ENCODE measurements around the gene RSRC1. TPM values are rescaled to one million over a fixed set of nuclear protein-coding genes. Genes with fewer than 3 reads are reported as not detected.
"Not testable (repeated sequence)": the region's sequence is repeated elsewhere in the genome, so short reads cannot be mapped to it uniquely, and the experiment has no call there.

The RSRC1 gene
- total RNA-seq, 1 donor from 2014 or later, result 38.9 TPM

GRCh38 chr3:158213461-158213860 is 103.6 kb downstream of the RSRC1 start:
- intact Hi-C loops (cut with micrococcal nuclease), result no loop called here

GRCh38 chr3:158217992-158218391 is 108.1 kb downstream of the RSRC1 start:
- intact Hi-C loops (cut with micrococcal nuclease), result no loop called here

- intact Hi-C loops (cut with micrococcal nuclease), result no loop called here
These were observed 110.7 kb downstream of the RSRC1 start for GRCh38 chr3:158220575-158220974.

- intact Hi-C loops (cut with micrococcal nuclease), result no loop called here
These were observed 111.5 kb downstream of the RSRC1 start for GRCh38 chr3:158221426-158221825.

- intact Hi-C loops (cut with micrococcal nuclease), result no loop called here
These were observed 116.5 kb downstream of the RSRC1 start for GRCh38 chr3:158226429-158226828.

- intact Hi-C loops (cut with micrococcal nuclease), result not testable (repeated sequence)
These were observed 119.1 kb downstream of the RSRC1 start for GRCh38 chr3:158228942-158229341.

- intact Hi-C loops (cut with micrococcal nuclease), result no loop called here
These were observed 123.9 kb downstream of the RSRC1 start for GRCh38 chr3:158233791-158234190.

- intact Hi-C loops (cut with micrococcal nuclease), result no loop called here
These were observed 134.4 kb downstream of the RSRC1 start for GRCh38 chr3:158244274-158244673.

- intact Hi-C loops (cut with micrococcal nuclease), result no loop called here
These were observed 137.4 kb downstream of the RSRC1 start for GRCh38 chr3:158247288-158247687.

- intact Hi-C loops (cut with micrococcal nuclease), result no loop called here
These were observed 138.4 kb downstream of the RSRC1 start for GRCh38 chr3:158248261-158248660.

GRCh38 chr3:158249183-158249582 is 139.3 kb downstream of the RSRC1 start:
- intact Hi-C loops (cut with micrococcal nuclease), result no loop called here

GRCh38 chr3:158258619-158259018 is 148.7 kb downstream of the RSRC1 start:
- intact Hi-C loops (cut with micrococcal nuclease), result no loop called here

GRCh38 chr3:158260392-158260791 is 150.5 kb downstream of the RSRC1 start:
- intact Hi-C loops (cut with micrococcal nuclease), result no loop called here

- intact Hi-C loops (cut with micrococcal nuclease), result no loop called here
These were observed 151.6 kb downstream of the RSRC1 start for GRCh38 chr3:158261371-158261991.

- intact Hi-C loops (cut with micrococcal nuclease), result no loop called here
These were observed 155.0 kb downstream of the RSRC1 start for GRCh38 chr3:158264894-158265293.

GRCh38 chr3:158267015-158267414 is 157.1 kb downstream of the RSRC1 start:
- intact Hi-C loops (cut with micrococcal nuclease), result no loop called here

GRCh38 chr3:158269942-158270341 is 160.1 kb downstream of the RSRC1 start:
- intact Hi-C loops (cut with micrococcal nuclease), result no loop called here

GRCh38 chr3:158272081-158272480 is 162.2 kb downstream of the RSRC1 start:
- intact Hi-C loops (cut with micrococcal nuclease), result no loop called here

GRCh38 chr3:158273656-158274055 is 163.8 kb downstream of the RSRC1 start:
- intact Hi-C loops (cut with micrococcal nuclease), result no loop called here

- intact Hi-C loops (cut with micrococcal nuclease), result no loop called here
These were observed 168.3 kb downstream of the RSRC1 start for GRCh38 chr3:158278187-158278586.

GRCh38 chr3:158279609-158280008 is 169.7 kb downstream of the RSRC1 start:
- intact Hi-C loops (cut with micrococcal nuclease), result no loop called here

- intact Hi-C loops (cut with micrococcal nuclease), result no loop called here
These were observed 185.9 kb downstream of the RSRC1 start for GRCh38 chr3:158295771-158296170.

- intact Hi-C loops (cut with micrococcal nuclease), result no loop called here
These were observed 188.1 kb downstream of the RSRC1 start for GRCh38 chr3:158297940-158298339.

Measured in T-helper 1 cell treated with Interleukin-12 subunit alpha and Interleukin-12 subunit beta and Interleukin-4 antibody, amounts not matched to agents 30 ng/mL and 1 ng/mL, for 36 hours (primary cell).